ENCODE data around the gene PER1.
"Not testable (repeated sequence)": the region's sequence is repeated elsewhere in the genome, so short reads cannot be mapped to it uniquely, and the experiment has no call there.

Gene PER1

DNA sequence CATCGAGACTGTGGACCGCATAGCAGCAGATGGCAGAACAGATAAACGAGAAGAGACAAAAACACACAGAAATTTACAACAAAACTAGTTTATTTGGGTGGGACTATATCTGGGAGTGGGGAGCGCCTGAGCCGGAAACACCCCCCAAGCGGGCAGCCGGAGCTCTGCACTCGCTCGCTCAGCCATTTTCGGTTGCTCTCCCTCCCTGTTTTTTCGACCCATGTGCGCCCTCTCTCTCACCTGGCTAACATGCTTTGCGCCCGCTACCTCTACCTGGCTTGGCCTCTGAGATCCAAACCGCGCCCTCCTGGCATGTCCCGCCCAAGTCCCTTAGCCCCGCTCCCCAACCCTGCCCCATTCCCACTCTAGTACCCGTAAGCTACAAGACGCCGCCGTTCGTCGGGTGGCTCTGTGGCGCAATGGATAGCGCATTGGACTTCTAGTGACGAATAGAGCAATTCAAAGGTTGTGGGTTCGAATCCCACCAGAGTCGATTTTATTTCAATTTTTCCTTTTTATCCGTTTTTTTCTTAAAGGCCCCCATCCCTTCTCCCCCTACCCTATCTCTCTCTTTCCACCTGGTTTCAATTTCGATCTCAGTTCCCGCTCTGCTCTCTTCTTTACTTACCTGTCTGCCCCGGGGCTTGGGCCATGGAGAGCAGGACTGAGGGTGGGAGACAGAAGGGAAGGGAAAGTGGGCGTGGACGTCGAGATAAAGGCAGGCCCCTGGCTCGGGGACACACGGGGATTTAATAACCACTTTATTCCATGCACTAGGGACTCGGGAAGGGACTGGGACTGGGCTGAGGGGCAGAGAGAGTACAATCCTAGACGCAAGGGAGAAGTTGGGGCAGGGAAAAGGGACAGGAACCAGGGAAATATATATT lies 31.4 kb downstream of the PER1 start:
- DNase-seq = no peak

GRCh38 chr17:8119581-8120519 lies 32.4 kb downstream of the PER1 start:
- DNase-seq = peak; percentile 38

DNA sequence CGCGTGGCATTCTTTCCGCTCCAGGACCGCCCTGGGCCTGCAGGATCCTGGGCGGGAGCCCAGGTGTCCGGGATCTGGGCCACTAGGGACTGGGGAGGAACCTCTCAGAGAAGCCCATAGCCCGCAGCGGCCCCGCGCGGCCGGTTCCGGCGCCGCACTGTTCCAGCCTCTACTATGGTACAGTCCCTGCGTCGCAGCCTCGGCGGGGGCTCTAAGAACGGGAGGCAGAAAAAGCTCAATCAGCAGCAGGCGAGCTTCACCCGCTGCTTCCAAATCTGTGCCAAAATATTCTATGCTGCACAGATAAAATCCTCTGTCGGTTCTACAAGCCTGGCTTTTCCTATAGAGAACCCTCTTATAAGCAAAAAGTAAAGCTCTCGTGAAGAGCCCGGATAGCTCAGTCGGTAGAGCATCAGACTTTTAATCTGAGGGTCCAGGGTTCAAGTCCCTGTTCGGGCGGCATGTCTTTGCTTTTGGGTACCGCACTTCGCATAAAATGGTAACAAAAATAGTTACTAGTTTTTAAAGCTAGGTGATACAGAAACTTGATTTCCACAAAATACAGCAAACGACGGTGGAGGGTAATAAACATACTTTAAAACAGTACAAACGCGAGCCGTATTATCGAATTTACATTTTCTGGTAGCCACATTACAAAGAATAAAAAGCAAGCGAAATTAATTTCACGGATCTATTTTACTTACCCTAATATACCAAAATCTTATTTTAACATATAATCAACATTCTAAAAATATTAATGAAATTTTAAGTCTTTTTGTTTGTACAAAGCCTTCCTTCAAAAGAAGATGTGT lies 33.2 kb downstream of the PER1 start:
- DNase-seq = no peak

- no peak for DNase-seq
These were observed 34.0 kb downstream of the PER1 start, which contains the start of gene ALOXE3 for GRCh38 chr17:8117980-8118768. Gene ALOXE3, minus strand, starts transcription at chr17:8118514. Its CDS starts 524 bp downstream, at chr17:8117990.

- no peak for DNase-seq
These were observed 34.7 kb downstream of the PER1 start for GRCh38 chr17:8117367-8117979.

DNA sequence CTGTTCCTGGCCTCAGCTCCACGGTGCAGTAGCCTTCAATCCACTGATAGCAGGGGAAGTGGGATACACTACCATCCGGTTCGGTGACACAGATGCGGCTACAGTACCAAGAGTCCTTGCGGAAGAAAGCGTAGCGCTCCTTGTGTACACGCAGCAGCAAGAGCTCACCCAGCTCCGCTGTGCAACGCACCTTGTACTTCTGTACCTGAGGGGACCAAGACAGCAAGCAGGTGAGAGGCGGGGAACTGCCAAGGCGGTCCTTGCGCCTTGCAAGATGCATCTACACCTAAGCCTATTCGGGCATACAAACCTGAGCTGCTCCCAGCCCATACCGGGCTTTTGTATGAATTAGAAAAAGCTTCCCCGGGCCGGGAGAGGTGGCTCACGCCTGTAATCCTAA lies 35.4 kb downstream of the PER1 start:
- no peak for DNase-seq

DNA sequence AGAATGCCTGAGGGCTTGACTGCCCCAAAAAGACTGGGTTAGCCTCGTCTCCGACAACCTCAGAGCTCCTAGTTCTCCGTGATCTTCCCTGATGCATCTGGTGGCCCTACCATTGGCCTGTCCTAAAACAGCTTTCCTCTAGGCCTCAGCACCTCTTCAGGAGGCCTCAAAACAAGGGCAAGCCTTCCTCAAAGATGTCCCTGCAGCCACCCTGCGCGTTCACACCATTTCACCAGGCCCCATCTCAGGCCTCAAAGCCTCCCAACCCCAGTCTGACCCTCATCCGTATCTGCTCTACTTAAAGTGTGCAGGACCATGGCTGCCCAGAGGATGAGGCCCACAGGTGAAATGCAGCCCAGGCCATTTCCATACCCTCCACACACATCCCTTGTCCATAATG lies 41.3 kb downstream of the PER1 start:
- DNase-seq = no peak

GRCh38 chr17:8110456-8110804 lies 41.8 kb downstream of the PER1 start:
- no peak for DNase-seq

DNA sequence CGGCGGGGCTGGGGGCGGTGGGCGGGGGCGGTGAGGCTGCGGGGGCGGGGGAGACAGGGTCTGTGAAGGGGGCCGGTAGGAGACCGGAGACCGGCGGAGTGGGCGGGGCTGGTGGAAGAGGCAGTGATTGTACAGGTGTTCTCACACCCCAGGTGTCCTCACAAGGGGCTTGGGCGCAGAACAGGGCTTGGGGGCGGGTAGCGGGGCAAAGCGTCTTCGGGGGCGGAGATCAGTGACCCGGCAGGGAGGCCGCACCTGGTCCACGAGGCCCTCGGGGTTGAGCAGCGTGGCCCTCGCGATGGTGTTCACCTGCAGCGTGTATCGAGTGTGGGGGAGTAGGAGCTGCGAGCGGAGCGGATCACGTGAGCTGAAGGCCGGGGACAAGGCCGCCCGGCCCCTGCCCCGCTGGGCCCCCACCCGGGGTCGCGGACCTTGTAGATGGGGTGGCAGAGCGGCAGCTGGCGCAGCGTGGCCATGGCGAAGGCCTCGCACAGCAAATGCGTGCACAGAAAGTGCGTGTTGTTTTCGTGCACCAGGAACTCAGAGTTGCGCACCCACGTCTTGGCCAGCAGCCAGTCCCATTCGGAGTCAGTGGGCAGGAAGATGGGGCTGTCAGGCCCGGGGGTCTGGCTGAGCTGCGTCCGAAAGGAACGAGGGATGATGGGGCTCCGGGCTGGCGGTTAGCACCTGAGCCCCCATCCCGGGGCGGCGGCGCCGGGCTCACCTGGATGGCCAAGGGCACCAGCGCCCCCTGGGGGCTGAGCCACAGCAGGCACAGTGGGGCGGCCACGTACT lies 42.3 kb downstream of the PER1 start:
- no peak for DNase-seq

GRCh38 chr17:8108972-8109660 lies 43.1 kb downstream of the PER1 start:
- DNase-seq = no peak

- DNase-seq = not testable (repeated sequence)
These were observed 45.2 kb downstream of the PER1 start for GRCh38 chr17:8106980-8107379.

DNA sequence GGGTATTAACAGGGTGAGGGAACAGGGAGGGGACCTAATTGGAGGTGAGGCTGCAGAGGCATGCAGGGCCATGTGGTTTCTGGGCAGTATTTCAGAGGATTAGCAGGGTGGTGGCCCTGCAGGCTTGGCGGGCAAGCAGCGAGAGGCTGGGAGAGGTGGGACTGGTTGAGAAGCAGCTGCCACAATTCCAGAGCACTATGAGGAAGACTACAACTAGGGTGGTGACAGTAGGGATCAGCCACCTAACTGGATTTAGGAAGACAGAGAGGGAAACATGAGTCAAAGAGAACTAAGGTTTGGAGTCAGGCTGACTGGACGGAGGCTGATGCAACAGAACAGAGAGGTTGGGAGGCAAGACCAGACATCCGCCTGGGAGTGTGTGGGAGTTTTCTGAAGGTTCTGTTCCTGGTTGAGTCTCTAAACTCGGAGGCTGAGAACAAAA lies 46.2 kb downstream of the PER1 start:
- no peak for DNase-seq

DNA sequence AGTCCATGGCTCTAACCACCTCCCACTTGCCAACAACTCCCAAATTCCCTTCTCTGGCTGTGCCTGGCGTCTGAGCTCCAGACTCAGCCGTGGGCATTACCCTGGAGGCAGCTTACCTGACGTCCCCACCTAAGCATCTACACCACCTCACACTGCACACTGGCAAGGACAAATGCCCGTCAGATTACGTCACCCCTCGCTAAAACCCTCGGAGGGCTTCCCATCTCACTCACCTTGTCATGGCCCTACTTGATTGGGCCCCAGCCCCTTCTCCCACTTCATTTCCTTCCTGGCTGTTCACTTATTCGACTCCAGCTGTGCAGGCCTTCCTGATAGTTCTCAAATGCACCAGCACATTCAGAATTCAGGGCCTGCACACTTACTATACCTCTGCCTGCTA lies 47.3 kb downstream of the PER1 start:
- DNase-seq = no peak

GRCh38 chr17:8103549-8103948 lies 48.7 kb downstream of the PER1 start:
- no peak for DNase-seq

DNA sequence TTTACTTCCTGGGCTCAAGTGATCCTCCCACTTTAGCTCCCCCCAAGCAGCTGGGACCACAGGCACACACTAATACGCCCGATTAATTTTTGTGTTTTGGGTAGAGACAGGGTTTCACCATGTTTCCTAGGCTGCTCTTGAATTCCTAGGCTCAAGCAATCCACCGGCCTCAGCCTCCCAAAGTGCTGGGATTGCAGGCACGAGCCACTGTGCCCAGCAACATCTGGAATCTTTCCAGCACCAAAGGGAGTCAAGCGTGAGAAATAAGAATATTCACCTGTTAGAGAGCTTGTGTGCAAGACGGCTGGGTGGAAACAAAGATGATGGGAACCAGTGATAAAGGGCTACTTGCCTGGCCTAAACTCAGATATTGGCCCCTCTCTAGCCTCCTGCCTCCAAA lies 50.5 kb downstream of the PER1 start:
- no peak for DNase-seq

DNA sequence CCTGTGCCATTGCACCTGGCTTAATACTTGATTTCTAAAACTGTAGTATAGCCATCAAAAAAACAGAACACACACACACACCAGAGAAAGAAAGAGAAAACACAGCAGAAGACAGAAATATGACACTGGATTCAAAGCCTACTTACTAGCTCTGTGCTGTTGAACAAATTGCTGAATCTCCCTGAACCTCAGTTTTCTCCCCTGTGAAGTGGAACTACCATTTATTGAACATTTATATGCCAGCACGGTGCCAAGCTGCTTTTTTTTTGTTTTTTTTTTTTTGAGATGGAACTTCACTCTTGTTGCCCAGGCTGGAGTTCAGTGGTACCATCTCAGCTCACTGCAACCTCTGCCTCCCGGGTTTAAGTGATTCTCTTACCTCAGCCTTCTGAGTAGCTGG lies 51.4 kb downstream of the PER1 start:
- no peak for DNase-seq

- no peak for DNase-seq
These were observed 52.1 kb downstream of the PER1 start for GRCh38 chr17:8100111-8100510.

GRCh38 chr17:8096541-8096940 lies 55.7 kb downstream of the PER1 start:
- no peak for DNase-seq

- DNase-seq = no peak
These were observed 56.8 kb downstream of the PER1 start for GRCh38 chr17:8095361-8095760.
